Cardiac fibroblast (primary cell): ENCODE measurements around the gene MAS1L.

Source experiments
- DNase-seq, 2 donors: peaks; one replicate each; pipeline versions ENCODE4 v3.0.0 to v3.0.0-alpha.2; 2010; ENCODE audit warnings: low read depth in 2 of 2
- H3K4me3 ChIP-seq, 2 donors: replicated peaks in 1 of 2; 1 replicate in 1 of 2; 2 replicates in 1 of 2; pipeline ENCODE4 v1.5.1; 2011; ENCODE audit warnings: low read depth in 2 of 2, low read length in 2 of 2, mild to moderate bottlenecking in 2 of 2, moderate library complexity in 1 of 2
- TF ChIP-seq, protein P1 (sequence below): IDR thresholded peaks from one replicate; pipeline ENCODE4 v1.5.1; 2011; ENCODE audit warnings: low read depth, mild to moderate bottlenecking, low read length, inconsistent platforms

MAS1L gene

DNA sequence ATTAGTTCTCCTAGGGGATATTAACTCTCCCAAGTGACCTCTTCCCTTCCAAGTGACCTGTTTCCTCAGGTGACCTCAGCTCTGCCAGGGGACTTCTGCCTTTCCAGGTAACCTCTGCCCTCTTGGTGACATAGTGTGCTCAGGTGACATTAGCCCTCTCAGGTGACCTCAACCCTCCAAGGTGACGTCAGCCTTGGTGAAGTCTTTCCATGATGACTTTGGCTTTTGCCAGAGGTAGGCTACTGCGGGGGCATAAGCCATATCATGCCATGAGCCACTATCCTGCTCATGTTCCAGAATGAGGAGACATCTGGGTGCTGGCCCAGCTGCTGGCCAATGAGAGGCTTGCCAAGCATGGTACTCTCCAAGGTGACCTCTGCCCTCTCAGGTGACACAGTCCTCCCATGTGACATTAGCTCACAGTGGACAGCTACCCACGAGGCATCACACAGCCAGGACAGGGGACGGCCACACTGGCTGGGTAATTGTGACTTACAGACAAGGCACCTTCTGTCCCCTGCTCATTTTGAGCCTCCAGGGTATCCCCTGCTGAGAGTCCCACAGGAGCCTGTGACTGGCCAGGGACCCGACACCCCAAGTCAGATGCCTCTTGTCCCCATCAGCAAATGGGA is 40.7 kb upstream of the MAS1L start:
- H3K4me3 ChIP-seq = no peak overlapping the region
- DNase-seq = no peak
- TF ChIP-seq, protein P1, sequence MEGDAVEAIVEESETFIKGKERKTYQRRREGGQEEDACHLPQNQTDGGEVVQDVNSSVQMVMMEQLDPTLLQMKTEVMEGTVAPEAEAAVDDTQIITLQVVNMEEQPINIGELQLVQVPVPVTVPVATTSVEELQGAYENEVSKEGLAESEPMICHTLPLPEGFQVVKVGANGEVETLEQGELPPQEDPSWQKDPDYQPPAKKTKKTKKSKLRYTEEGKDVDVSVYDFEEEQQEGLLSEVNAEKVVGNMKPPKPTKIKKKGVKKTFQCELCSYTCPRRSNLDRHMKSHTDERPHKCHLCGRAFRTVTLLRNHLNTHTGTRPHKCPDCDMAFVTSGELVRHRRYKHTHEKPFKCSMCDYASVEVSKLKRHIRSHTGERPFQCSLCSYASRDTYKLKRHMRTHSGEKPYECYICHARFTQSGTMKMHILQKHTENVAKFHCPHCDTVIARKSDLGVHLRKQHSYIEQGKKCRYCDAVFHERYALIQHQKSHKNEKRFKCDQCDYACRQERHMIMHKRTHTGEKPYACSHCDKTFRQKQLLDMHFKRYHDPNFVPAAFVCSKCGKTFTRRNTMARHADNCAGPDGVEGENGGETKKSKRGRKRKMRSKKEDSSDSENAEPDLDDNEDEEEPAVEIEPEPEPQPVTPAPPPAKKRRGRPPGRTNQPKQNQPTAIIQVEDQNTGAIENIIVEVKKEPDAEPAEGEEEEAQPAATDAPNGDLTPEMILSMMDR = no peak

DNA sequence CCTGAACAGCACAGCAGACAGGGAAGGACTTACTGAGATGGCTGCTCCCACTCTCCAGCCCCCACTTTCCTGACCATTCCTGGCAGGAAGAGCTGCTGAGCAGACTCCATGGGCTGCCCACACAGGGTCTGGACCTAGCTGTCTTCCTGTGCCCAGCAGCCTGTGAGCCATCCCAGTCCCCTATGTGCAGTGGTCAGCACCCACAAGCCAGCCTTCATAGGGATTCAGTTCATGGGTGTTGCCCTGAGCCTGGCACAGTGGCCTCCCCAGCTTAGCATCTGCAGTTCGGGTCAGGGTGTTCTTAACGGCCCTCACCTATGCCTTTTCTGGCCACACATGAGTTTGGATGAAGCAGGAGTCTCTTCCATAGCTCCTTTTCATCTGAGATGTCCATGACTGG is 39.8 kb upstream of the MAS1L start:
- TF ChIP-seq, protein P1 = no peak
- no peak overlapping the region for H3K4me3 ChIP-seq
- DNase-seq = no peak

DNA sequence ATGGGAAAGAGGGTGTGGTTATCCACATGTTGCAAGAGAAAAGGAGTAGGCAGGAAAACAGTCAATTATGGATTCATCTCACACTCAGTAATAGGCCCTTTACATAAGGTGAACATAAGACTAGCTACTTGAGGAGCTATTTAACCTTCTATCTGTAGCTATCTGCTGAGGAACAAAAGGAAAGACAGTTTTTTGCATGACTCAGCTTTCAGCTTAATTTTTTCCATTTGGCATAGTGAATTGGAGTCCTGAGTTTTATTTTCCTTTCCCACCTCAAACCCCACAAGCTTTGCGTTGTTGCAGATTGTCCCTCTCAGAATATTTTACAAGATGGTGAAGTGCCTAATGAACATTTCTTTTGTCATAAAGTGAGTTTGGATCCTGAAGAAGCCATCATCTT is 39.4 kb upstream of the MAS1L start:
- no peak for DNase-seq
- TF ChIP-seq, protein P1 = no peak

DNA sequence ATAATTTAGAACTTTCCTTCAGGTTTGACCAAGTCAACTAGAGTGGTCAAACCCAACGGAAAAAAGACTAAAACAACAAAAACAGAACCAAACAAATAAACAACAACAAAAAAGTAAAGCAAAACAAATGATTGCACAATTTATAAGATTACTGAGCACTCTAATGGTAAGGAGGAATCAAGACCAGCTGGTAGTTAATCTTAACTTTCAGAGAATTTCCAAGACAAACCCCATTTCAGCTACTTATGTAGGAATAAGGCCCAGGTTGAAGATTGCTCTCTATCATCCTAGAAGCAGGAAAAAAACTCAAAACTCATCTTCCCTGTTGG is 37.5 kb upstream of the MAS1L start:
- TF ChIP-seq, protein P1 = no peak
- no peak for DNase-seq
- no peak overlapping the region for H3K4me3 ChIP-seq

More for the DNA sequence above, 39.4 kb upstream of the MAS1L start:
- H3K4me3 ChIP-seq = no peak overlapping the region

DNA sequence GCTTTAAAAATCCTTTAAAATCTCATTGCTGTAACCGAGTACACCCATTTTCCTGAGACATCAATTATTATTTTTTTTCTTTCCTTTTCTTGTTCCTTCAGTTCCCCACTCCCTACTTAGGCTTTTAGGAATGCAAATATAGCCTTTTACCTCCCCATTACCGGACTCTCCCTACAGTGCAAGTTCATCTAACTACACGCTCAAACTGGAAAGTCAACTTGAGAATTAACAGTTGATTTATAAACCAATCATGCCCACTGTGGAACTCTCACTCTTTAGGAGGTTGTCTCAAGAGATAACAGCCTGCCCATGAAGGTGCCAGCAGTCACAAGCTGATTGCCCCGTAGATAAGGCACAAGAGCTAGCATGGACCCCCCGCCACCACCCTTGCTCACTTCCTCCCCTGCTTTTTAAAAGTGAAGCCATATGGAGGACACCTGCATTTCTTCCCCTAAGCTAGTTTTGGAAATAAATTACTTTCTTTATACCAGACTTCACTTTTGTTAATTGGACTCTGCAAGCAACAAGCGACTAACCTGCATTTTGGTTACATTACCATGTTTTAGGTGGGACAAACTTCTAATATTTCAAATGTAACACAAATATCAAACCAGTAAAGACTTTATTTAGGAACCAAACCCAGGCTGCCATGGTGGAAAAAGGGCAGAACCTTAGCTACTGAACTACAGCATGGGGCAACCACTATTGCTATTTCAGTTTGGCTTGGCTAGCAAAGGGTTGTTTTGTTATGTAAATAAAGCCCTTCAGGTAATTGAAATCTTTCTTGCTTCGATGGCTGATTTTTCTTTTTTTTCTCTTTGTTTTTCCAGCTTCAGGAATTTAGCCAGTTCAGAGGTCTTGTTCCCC is 36.9 kb upstream of the MAS1L start:
- no peak overlapping the region for H3K4me3 ChIP-seq
- DNase-seq = no peak
- TF ChIP-seq, protein P1 = no peak

DNA sequence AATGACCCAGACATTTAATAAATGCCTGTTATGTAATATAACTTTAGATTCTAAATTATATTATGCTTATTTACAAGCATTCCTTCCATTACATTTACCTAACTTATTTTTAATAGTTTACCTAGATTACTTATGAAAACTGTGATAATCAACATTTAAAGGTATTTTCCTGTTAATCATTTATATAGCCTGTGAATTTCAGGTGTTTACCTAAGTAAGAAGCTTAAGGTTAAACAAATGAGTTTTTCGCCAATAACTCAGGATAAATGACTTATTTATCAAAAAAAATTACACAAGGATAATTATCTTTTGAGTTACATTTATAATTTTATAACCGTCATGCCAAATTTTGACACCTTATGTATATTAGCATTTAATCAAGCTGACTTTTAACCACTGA is 36.3 kb upstream of the MAS1L start:
- TF ChIP-seq, protein P1 = no peak
- no peak overlapping the region for H3K4me3 ChIP-seq
- no peak for DNase-seq
